ENCODE data around the gene ALPK1. TPM values are rescaled to one million over a fixed set of nuclear protein-coding genes. Genes with fewer than 3 reads are reported as not detected.
"Not testable (repeated sequence)": the region's sequence is repeated elsewhere in the genome, so short reads cannot be mapped to it uniquely, and the experiment has no call there.

Gene ALPK1
- total RNA-seq, 1 donor = 15.9 TPM

DNA sequence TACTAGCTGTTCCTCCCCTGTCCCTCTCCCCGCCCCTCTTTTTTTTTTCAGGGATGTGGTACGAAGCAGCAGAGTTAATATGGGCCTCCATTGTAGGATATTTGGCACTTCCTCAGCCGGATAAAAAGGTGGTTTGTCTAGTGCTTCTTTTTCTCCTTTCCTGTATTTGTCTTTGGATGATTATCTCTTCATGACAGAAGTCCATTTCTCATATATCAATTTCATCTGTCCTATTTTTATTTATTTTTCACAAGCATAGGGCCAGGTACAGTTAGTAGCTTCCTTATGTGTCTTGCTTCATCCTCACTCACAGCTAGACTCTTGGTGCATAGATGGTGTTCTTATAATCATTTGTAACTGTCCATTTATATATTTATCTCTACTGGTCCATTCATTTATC is 129.2 kb downstream of the ALPK1 start:
- no peak for DNase-seq (ENCODE audit: low read depth in 2 of 3, low spot score in 2 of 3)

DNA sequence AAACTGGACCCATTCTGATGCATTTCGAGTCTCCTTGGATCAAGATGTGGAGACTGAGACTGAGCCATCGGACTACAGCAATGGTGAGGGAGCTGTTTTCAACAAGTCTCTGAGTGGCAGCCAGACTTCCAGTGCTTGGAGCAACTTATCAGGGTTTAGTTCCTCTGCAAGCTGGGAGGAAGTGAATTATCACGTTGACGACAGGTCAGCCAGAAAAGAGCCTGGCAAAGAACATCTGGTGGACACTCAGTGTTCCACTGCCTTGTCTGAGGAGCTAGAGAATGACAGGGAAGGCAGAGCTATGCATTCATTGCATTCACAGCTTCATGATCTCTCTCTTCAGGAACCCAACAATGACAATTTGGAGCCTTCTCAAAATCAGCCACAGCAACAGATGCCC is 134.0 kb downstream of the ALPK1 start:
- DNase-seq (ENCODE audit: low read depth in 2 of 3, low spot score in 2 of 3) = no peak

DNA sequence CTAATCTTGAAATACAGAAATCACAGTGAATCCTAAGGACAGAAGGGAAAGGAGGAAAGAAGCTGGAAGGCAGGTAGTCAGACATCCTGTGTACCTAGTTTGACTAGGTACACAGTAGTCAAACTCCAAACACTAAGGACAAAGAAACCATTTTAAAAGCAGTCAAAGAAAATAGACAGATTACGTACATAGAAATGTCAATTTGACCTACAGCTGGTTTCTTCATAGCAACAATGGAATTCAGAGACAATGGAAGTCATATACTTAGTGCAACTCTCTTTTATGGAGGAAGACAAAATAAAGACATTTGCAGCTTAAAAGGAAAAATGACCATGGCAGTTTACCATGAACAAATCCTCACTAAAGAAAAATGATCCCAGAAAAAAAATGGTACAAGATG is 139.8 kb downstream of the ALPK1 start:
- no peak for DNase-seq (ENCODE audit: low read depth in 2 of 3, low spot score in 2 of 3)

DNA sequence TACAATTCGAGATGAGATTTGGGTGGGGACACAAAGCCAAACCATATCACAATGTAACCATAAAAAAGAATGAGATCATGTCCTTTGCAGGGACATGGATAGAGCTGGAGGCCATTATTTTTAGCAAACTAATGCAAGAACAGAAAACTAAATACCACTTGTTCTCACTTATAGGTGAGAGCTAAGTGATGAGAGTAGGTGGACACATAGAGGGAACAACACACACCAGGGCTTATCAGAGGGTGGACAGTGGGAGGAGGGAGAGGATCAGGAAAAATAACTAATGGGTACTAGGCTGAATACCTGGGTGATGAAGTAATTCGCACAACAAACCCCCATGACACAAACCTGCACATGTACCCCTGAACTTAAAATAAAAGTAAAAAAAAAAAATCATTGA is 145.1 kb downstream of the ALPK1 start:
- DNase-seq (ENCODE audit: low read depth in 2 of 3, low spot score in 2 of 3) = not testable (repeated sequence)

DNA sequence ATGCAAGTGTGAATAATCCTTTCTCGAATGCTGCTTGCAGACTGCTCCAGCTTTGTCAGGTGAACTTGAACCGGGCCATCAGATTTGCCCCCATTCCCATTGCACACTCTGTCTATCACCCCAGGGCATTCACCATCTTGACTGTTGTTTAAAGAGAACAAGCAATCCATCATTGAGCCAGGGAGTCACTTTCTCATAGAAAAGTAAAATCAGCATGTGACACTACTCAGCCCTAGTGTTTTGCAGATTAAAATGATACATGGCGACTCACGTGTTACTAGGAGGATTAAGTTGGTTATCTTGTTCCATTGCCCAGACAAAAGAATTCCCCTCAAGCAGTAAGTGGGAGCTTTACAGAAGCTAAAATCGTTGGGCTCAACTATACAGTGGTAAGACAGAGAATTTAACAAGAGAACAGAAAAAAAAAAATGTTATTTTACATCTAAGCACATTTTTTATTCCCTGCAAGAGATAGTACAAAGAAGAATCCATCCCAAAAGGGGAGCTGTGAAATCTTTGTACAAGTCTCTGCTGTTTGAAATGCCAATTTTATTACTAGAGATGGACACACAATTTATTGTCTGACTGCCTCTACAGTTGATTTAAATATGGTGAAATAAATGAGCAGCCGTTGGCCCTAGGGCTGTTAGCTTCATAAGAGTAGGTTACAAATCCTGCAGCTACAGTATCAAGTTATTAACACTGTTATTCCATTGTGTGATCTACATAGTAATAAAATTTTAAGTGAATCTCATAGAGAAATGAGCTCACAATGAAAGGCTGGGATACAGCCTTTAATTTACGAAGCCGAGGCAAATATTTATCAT is 151.3 kb downstream of the ALPK1 start:
- no peak for DNase-seq (ENCODE audit: low read depth in 2 of 3, low spot score in 2 of 3)

DNA sequence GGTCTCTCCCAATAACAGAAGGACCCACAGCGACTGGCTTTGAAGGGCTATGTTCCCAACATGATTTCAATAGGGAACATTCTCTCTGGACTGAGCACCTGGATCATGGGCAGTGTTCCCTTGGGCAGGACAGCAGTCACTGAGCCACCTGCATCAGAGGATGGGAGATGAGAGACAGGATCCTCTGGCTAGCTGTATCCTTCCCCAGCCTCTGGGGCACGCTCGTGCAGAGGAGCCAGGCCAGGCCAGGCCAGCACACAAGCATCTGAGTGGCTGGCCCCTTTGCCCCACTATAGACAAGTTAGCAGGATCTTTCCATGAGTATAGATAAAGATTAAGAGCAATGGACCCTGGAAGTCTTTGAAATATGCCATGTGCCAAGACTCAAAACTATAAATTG is 152.5 kb downstream of the ALPK1 start:
- DNase-seq (ENCODE audit: low read depth in 2 of 3, low spot score in 2 of 3) = no peak

DNA sequence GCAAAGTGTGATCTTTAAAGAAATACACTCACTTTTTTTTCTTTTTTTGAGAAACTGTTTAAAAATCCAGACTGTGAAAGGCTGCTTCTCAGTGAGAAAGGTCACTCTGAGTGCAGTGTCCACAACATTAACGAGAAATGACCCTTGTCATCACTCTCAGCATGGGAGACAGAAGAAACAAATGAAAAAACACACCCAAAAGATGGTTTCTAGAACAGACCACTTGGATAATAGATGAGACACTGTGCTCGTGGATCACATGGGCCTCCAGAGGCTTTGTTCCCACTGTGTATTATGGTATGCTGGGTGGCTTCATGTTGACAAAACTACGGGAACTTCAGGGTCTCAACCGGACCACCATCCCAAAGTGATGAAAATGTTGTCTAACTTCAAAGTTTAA is 153.9 kb downstream of the ALPK1 start:
- DNase-seq (ENCODE audit: low read depth in 2 of 3, low spot score in 2 of 3) = no peak

DNA sequence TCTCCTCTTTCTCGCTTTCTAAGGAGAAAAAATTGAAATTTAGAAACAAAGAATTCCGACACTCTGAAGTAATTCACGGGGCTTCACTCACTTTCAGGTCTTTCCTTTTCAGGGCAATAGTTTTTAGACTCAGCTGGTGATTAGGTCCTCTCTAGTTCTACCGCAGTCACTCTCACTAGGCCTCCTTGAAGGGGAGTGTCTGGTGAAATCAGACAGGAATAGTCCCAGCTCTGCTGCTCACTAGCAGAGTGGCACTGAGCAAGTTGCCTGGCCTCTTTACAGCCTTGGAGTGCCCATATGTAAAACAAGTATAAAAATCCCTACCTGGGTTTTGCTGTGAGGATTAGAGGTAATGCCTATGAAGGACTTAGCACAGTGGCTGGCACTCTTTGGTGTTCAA is 154.7 kb downstream of the ALPK1 start:
- DNase-seq (ENCODE audit: low read depth in 2 of 3, low spot score in 2 of 3) = no peak

DNA sequence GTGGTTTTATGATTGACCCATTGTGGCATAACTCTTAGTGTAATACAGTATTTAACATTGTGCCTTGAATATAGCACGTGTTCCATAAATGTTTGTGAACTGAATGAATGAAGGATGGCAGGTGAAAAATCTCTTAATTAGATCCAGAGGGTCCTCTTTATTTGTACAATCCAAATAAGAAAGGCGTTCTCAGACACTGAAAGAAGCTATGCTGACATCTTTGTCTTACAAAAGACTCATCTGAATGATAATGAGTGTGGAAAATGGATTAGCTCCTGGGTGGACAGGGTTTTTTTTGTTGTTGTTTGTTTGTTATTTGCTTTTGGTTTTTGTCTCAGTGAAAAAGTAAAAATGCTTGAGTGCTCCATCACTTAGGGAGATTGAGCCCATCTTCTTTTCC is 156.2 kb downstream of the ALPK1 start:
- no peak for DNase-seq (ENCODE audit: low read depth in 2 of 3, low spot score in 2 of 3)

DNA sequence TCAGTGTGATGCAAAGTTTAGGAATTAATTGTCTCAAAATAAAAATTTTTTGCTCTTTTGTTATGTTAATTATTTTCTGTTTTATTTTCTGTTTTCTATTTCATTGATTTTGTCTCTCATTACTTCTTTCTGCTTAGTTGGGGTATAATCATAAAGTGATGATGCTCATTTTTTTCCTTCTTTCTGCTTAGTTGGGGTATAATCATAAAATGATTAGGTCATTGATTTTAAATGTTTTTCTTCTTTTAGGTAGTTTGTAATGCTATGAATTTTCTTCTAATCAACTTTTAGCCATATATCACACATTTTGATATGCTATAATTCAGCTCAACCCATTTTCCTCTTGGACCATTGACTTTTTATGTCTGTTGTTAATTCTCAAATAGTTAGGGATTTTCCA is 175.1 kb downstream of the ALPK1 start:
- no peak for DNase-seq (ENCODE audit: low read depth in 2 of 3, low spot score in 2 of 3)

DNA sequence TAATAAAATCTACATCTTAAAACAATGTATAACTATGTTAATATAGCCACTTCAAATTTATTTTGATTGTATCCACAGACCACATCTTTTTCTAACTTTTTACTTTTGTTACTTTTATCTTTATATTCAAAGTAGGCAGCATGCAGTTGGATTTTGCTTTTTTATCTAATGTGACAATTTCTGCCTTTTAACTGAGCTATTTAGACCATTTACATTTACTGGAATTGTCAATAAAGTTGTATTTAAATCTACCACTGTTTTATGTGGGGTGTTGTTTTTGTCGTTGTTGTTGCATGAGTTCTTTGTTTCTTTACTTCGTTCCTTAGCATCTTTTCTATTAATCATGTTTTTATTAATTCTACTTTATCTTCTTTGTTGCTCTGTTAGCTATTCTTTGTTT is 176.8 kb downstream of the ALPK1 start:
- no peak for DNase-seq (ENCODE audit: low read depth in 2 of 3, low spot score in 2 of 3)

DNA sequence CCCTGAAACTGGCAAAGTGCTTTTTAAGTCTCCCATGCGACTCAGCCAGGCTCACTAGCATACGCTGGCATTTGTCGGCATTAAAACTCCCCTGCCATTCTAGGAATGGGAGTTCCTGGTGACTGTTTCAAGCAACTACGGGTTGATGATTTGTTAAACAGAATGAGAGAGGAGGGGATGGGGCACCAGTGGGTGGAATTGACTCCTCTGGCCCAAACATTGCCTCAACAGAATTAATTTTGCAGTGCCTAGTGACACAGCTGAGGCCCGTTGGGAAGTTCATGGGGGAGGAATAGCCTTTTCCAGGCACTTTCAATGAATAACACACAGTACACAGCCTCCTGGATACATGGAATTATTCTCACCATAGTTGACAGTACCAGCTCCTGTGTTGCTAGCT is 188.8 kb downstream of the ALPK1 start:
- DNase-seq (ENCODE audit: low read depth in 2 of 3, low spot score in 2 of 3) = no peak

DNA sequence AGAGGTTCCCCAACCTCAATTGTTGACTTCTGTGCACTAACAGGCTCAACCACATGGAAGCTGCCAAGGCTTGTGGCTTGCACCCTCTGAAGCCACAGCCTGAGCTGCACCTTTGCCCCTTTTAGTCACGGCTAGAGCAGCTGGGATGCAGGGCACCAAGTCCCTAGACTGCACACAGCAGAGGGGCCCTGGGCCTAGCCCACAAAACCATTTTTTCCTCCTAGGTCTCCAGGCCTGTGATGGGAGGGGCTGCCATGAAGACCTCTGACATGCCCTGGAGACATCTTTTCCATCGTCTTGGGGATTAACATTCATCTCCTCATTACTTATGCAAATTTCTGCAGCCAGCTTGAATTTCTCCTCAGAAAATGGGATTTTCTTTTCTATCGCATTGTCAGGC is 193.6 kb downstream of the ALPK1 start:
- not testable (repeated sequence) for DNase-seq (ENCODE audit: low read depth in 2 of 3, low spot score in 2 of 3)

Other genes starting within 250 kb of the ALPK1 start
- 1.3 TPM for gene FAM241A, start 151.9 kb upstream of the ALPK1 start, total RNA-seq
- 8.3 TPM for gene AP1AR, start 65.6 kb upstream of the ALPK1 start, total RNA-seq
- gene TIFA, start 11.5 kb upstream of the ALPK1 start, total RNA-seq = 3.5 TPM
- gene NEUROG2, start 218.8 kb downstream of the ALPK1 start, total RNA-seq = under 0.01 TPM